Measurements from ENCODE around the gene KDM2B. TPM values are rescaled to one million over a fixed set of nuclear protein-coding genes. Genes with fewer than 3 reads are reported as not detected.

Gene KDM2B
- total RNA-seq, 1 donor from 2014 or later, result 236 TPM

DNA sequence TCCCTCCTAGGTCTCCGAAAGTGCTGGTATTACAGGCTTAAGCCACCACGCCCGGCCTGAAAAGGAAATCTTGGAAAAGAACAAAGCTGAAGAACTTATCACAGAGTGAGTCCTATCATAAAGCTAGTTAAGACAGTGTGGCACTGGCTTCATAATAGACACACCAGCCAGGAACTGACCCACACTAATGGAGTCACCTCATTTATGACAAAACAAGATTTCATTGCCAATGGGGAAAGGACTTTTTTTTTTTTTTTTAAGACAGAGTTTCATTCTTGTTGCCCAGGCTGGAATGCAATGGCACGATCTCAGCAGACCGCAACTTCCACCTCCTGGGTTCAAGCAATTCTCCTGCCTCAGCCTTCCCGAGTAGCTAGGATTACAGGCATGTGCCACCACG is 15.7 kb downstream of the KDM2B start:
- Mint-ChIP-seq H3K27me3 (no peaks in the 10 kb centered on the region), H3K4me3 (no peak overlapping the region), H3K4me1 (peaks cover 25% of the 10 kb centered on the region), H3K27ac (peak overlapping the region; percentile 37), H3K36me3 (ENCODE audit: low read depth) (peaks cover 11% of the 10 kb centered on the region), H3K9me3 (no peaks in the 10 kb centered on the region)
- no peak for ATAC-seq (ENCODE audit: low read depth)
- DNase-seq, result no peak
- TF ChIP-seq CTCF (IDR thresholded peaks at IDR 0.05), result no peak
- intact Hi-C loops (cut with micrococcal nuclease), result no loop called here
- ChIA-PET CTCF (interaction anchor here (1.3 to 2.2 kb wide), 2 partner anchors 12 to 104 kb away, joined by 3 to 10 read pairs; no protein-coding TSS in a partner anchor), POLR2A (interaction anchor here (0.7 to 10.7 kb wide), 3 partner anchors 12 to 62 kb away, joined by 3 to 232 read pairs (median 3); partner anchors contain the start of gene KDM2B)

- Mint-ChIP-seq H3K27ac (peak overlapping the region; percentile 97), H3K4me1 (peaks cover 50% of the 10 kb centered on the region), H3K4me3 (no peak overlapping the region), H3K9me3 (no peaks in the 10 kb centered on the region), H3K36me3 (ENCODE audit: low read depth) (peaks cover 6% of the 10 kb centered on the region), H3K27me3 (no peaks in the 10 kb centered on the region)
- no peak for DNase-seq
- TF ChIP-seq CTCF (IDR thresholded peaks at IDR 0.05), result no peak
- ChIA-PET POLR2A (interaction anchor here (2.1 to 10.7 kb wide), 4 partner anchors 14 to 64 kb away, joined by 13 to 232 read pairs (median 70); partner anchors contain the start of genes KDM2B and ORAI1), CTCF (interaction anchor here (0.8 to 2.3 kb wide), 3 partner anchors 10 to 64 kb away, joined by 3 to 11 read pairs (median 3); partner anchors contain the start of gene ORAI1)
- no peak for ATAC-seq (ENCODE audit: low read depth)
- intact Hi-C loops (cut with micrococcal nuclease), result no loop called here
Measured at GRCh38 chr12:121562488-121562887, 18.3 kb downstream of the KDM2B start.

DNA sequence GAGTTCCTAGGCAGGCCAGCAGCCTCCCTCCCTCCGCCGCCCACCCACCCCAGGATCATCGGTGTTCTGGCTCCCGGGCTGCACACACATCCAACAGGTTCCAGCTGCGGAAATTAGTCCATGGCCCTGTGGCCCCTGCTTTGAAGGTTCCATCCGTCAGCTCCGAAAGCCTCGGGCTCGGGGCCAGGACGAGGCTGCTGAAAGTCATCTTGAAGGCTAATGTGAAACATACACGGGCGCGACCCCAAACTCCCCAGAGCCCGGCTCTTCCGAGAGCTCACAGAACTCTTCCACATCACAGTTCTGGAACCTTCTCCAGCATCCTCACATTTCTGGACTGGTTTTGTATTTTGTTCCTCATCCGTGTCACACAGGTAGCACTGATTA is 19.8 kb downstream of the KDM2B start:
- H3K36me3 Mint-ChIP-seq (ENCODE audit: low read depth), result peaks cover 6% of the 10 kb centered on the region
- H3K4me1 Mint-ChIP-seq, result peaks cover 55% of the 10 kb centered on the region
- peak overlapping the region; percentile 97 for H3K27ac Mint-ChIP-seq
- H3K9me3 Mint-ChIP-seq, result no peaks in the 10 kb centered on the region
- intact Hi-C loops (cut with micrococcal nuclease), result no loop called here
- DNase-seq (no peak), ATAC-seq (ENCODE audit: low read depth) (no peak)
- no peaks in the 10 kb centered on the region for H3K27me3 Mint-ChIP-seq
- TF ChIP-seq CTCF (IDR thresholded peaks at IDR 0.05), result no peak
- CTCF ChIA-PET, result interaction anchor here (1.2 to 2.3 kb wide), 4 partner anchors 8 to 108 kb away, joined by 3 to 11 read pairs (median 8); partner anchors contain the start of gene MORN3
- peak overlapping the region; percentile 84 for H3K4me3 Mint-ChIP-seq
- POLR2A ChIA-PET, result interaction anchor here (0.6 to 10.7 kb wide), 21 partner anchors 8 to 891 kb away, joined by 3 to 232 read pairs (median 6); partner anchors contain the start of genes KDM2B, MORN3, ORAI1 and SETD1B

- peak overlapping the region; percentile 97 for H3K27ac Mint-ChIP-seq
- CTCF ChIA-PET, result interaction anchor here (1.2 to 2.3 kb wide), 4 partner anchors 8 to 108 kb away, joined by 3 to 11 read pairs (median 8); partner anchors contain the start of gene MORN3
- no peak for TF ChIP-seq CTCF (IDR thresholded peaks at IDR 0.05)
Measured at GRCh38 chr12:121560392-121561008, 20.3 kb downstream of the KDM2B start.

DNA sequence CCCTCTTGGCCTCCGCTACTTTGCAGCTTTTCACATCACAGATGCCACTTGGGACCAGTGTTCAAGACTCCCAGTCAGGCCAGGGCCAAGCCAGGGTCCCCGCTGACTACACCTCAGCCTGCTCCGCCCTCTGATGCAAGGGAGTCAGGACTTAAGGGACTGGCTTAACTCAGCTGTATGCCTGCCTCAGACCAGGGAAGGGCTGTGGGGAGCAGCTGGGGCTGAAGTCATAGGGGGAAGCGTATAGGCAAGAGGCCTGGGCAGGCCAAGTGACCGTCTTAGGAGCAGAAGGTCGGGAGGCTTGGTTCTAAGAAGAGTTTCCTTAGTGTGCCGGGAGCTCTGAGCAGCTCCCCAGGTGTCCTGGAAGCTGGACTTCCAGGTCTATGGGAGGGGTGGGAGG is 21.9 kb downstream of the KDM2B start:
- H3K4me3 Mint-ChIP-seq, result no peak overlapping the region
- peaks cover 5% of the 10 kb centered on the region for H3K36me3 Mint-ChIP-seq (ENCODE audit: low read depth)
- ATAC-seq (ENCODE audit: low read depth), result no peak
- peak overlapping the region; percentile 90 for H3K27ac Mint-ChIP-seq
- no peak for DNase-seq
- intact Hi-C loops (cut with micrococcal nuclease), result no loop called here
- ChIA-PET POLR2A (interaction anchor here (0.6 to 10.7 kb wide), 13 partner anchors 18 to 253 kb away, joined by 3 to 232 read pairs (median 7); partner anchors contain the start of genes KDM2B, ORAI1 and RHOF), CTCF (interaction anchor here (0.7 kb wide), 1 partner anchor 65 kb away, joined by 3 read pairs; no protein-coding TSS in a partner anchor)
- H3K4me1 Mint-ChIP-seq, result peaks cover 58% of the 10 kb centered on the region
- no peaks in the 10 kb centered on the region for H3K9me3 Mint-ChIP-seq
- TF ChIP-seq CTCF (IDR thresholded peaks at IDR 0.05), result no peak
- no peaks in the 10 kb centered on the region for H3K27me3 Mint-ChIP-seq

More at GRCh38 chr12:121560392-121561008, 20.3 kb downstream of the KDM2B start:
- Mint-ChIP-seq H3K9me3 (no peaks in the 10 kb centered on the region), H3K27me3 (no peaks in the 10 kb centered on the region), H3K4me1 (peaks cover 55% of the 10 kb centered on the region), H3K4me3 (peak overlapping the region; percentile 84), H3K36me3 (ENCODE audit: low read depth) (peaks cover 6% of the 10 kb centered on the region)
- POLR2A ChIA-PET, result interaction anchor here (0.6 to 10.7 kb wide), 25 partner anchors 9 to 891 kb away, joined by 3 to 232 read pairs (median 5); partner anchors contain the start of genes KDM2B, MORN3, ORAI1 and SETD1B
- ATAC-seq (ENCODE audit: low read depth) (peak; percentile 79), DNase-seq (peak; percentile 58)
- intact Hi-C loops (cut with micrococcal nuclease), result loop anchor here (1.0 kb wide), 4 partner anchors 20 to 66 kb away; partner anchors contain the start of gene ORAI1

All from activated B cell treated with CpG ODN at 0.5 μM for 24 hours (primary cell).